ENCODE data around the gene RSKR. TPM values are rescaled to one million over a fixed set of nuclear protein-coding genes. Genes with fewer than 3 reads are reported as not detected.
A peak's percentile ranks its signal among the peaks of the same experiment; 100 is the strongest.

RSKR gene
- total and polyA plus RNA-seq, 2 donors (not counting 1 experiment from before 2014, with no cell fraction given), result 20.3 to 31.9 TPM

DNA sequence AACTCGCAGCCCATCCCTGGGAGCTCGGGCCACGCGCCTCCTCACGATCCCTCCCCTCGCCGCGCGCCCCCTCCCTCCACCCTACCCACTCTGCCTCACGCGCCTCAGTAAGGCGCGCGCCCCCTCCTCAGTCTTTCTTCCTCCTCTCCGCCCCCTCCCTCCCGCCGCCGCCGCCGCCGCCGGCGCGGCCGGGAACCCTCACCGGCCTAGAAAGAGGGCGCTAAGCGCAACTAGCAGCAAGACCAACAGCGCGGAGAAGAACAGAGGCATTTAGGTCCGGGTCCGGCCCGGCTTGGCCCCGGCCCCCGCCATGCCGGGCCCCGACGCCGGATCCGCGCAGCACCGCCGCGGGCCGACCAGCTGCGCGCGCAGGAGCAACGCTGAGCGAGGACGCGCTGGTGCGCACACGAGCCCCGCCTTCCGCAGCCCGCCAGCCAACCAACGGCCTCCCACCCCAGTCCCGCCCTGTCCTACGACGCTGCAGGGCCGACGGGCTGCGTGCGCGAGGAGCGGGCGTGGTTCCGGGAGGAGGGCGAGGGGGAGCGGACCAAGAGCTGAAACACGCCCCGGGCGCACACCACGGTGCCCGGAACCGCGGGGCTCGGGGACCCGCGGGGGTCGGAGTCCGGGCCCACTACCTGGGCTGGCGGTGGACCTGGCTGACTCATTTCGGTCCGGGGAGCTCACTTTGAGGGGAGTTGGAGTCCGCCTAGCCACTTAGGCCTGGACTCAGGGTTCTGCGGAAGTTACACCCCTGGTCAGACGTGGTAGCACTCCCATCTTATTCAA, 31.0 kb upstream of the RSKR start, which contains the start of gene BLTP2:
Gene BLTP2, minus strand, starts transcription at position 372 of the 789 bp plus-strand sequence. Its CDS starts 102 bp downstream, at position 270.
- Mint-ChIP-seq H3K4me1 (peaks cover 36% of the 10 kb centered on the region), H3K27ac (peak within 1 kb of the TSS; percentile 89), H3K4me3 (peak within 1 kb of the TSS; percentile 97), H3K9me3 (ENCODE audit: insufficient read depth) (no peaks in the 10 kb centered on the region), H3K27me3 (no peaks in the 10 kb centered on the region)
- under 1% methylated on average over 80 of the region's 89 CpGs for WGBS (ENCODE audit: insufficient coverage)
- H3K4me3 ChIP-seq (ENCODE audit: control extremely low read depth in 1 of 5, extremely low read depth in 1 of 5, insufficient read depth in 1 of 5, low read depth in 2 of 5, low read length in 4 of 5), result peak within 1 kb of the TSS; percentile 79 to 93 (median 81)
- H3K27me3 ChIP-seq (replicated peaks in 1 of 4; ENCODE audit: control extremely low read depth in 1 of 4, control insufficient read depth in 3 of 4, insufficient read depth in 4 of 4, low read length in 3 of 4), result no peaks in the 10 kb centered on the region
- H3K4me1 ChIP-seq (ENCODE audit: control insufficient read depth in 2 of 2, insufficient read depth in 2 of 2, low read length in 2 of 2), result peaks cover 32 to 37% of the 10 kb centered on the region in 2 donors
- TF ChIP-seq EZH2 (IDR thresholded peaks at IDR 0.05; ENCODE audit: borderline replicate concordance, insufficient read depth, low read depth, low read length, poor library complexity, severe bottlenecking) (no peak), CTCF (IDR thresholded peaks at IDR 0.05) (no peak)
- no peaks in the 10 kb centered on the region for H3K9me3 ChIP-seq (ENCODE audit: control extremely low read depth in 1 of 3, control insufficient read depth in 2 of 3, insufficient read depth in 1 of 3, low read length in 2 of 3)
- intact Hi-C loops (cut with micrococcal nuclease), result loop anchor here (1.0 to 10.0 kb wide), 10 partner anchors 17 to 920 kb away; partner anchors contain the start of genes ABHD15, DHRS13, NUFIP2 and PROCA1
- peaks cover 10 to 44% of the 10 kb centered on the region in 2 experiments for H3K36me3 ChIP-seq (replicated peaks in 1 of 2; ENCODE audit: control extremely low read depth in 1 of 2, control insufficient read depth in 1 of 2, extremely low read depth in 1 of 2, insufficient read depth in 2 of 2, low read length in 1 of 2)
- CTCF ChIA-PET, result interaction anchor here (0.9 to 4.3 kb wide), 11 partner anchors 17 to 472 kb away, joined by 3 to 59 read pairs (median 6); partner anchors contain the start of genes SDF2, SUPT6H and TLCD1
- H4K20me1 ChIP-seq (ENCODE audit: control insufficient read depth, insufficient read depth, low read length, poor library complexity, severe bottlenecking), result peaks cover 12% of the 10 kb centered on the region
- ATAC-seq (ENCODE audit: low read depth), result peak; percentile 97
- H3K79me2 ChIP-seq (ENCODE audit: control insufficient read depth, insufficient read depth, low read length), result peaks cover 55% of the 10 kb centered on the region
- H3K9ac ChIP-seq (ENCODE audit: low read length), result peak within 1 kb of the TSS; percentile 85
- DNase-seq, result peak; percentile 97
- peak within 1 kb of the TSS; percentile 85 for H2AFZ ChIP-seq (ENCODE audit: insufficient read depth, low read depth, low read length, poor library complexity, severe bottlenecking)
- H3K4me2 ChIP-seq (replicated peaks; ENCODE audit: low read depth, low read length, poor library complexity, severe bottlenecking), result peak within 1 kb of the TSS; percentile 91
- POLR2A ChIA-PET, result interaction anchor here (0.6 to 4.3 kb wide), 15 partner anchors 17 to 1101 kb away, joined by 3 to 42 read pairs (median 4); partner anchors contain the start of genes NUFIP2, PIGS, PROCA1 and RPL23A
- peak within 1 kb of the TSS; percentile 90 to 94 for H3K27ac ChIP-seq (ENCODE audit: low read length in 2 of 2)

All from B cell (primary cell).